Measurements from ENCODE around the gene CEMIP. TPM values are rescaled to one million over a fixed set of nuclear protein-coding genes. Genes with fewer than 3 reads are reported as not detected.

The CEMIP gene
- polyA plus RNA-seq, 3 donors from 2014 or later, result 0.08 TPM; not detected in 2

DNA sequence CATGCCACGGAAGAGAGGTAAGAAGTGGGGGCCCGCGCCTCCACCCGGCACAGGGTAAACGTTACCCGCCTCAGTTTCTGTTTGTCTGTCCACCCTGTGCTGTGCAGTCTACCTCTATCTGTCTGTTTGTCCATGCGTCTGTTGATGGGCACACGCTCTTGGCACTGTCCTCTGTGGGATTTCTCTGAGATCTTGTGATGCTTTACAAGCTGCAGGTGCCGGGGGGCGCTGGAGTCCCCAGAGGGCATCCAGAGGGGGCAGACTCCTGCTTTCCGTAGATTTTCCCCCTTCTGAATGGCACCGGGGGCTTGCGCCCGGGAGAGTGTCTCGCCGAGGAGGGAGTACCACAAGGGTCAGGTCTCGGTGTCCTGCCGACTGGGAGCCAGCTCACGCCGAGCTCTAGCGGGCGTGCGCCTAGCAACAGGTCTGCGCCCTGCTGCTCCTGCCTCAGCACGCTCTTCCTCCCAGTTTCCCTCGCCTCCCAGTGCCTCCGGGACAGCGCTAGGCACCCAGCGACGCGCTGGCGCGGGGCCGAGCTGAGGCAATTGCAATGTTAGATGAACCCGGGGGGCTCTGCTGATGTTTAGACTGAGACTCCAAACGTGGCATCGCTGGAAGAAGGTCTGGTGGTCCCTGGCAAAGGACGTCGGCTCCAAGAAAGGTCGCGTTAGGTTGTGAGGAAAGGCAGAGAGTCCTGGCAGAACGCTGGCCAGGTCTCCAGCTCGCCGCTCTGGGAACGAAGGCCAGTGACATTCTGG lies 667 bp downstream of the CEMIP start:
- Mint-ChIP-seq H3K36me3 (no peaks in the 10 kb centered on the region), H3K4me3 (peak overlapping the region in 3 of 5 donors; percentile 2 to 63 (median 33)), H3K27me3 (ENCODE audit: low read depth in 3 of 3) (peaks cover 6 to 17% (median 10%) of the 10 kb centered on the region in 3 donors), H3K27ac (no peak overlapping the region), H3K4me1 (peaks cover 0 to 1% of the 10 kb centered on the region in 2 donors), H3K9me3 (no peaks in the 10 kb centered on the region)
- no peak for DNase-seq

DNA sequence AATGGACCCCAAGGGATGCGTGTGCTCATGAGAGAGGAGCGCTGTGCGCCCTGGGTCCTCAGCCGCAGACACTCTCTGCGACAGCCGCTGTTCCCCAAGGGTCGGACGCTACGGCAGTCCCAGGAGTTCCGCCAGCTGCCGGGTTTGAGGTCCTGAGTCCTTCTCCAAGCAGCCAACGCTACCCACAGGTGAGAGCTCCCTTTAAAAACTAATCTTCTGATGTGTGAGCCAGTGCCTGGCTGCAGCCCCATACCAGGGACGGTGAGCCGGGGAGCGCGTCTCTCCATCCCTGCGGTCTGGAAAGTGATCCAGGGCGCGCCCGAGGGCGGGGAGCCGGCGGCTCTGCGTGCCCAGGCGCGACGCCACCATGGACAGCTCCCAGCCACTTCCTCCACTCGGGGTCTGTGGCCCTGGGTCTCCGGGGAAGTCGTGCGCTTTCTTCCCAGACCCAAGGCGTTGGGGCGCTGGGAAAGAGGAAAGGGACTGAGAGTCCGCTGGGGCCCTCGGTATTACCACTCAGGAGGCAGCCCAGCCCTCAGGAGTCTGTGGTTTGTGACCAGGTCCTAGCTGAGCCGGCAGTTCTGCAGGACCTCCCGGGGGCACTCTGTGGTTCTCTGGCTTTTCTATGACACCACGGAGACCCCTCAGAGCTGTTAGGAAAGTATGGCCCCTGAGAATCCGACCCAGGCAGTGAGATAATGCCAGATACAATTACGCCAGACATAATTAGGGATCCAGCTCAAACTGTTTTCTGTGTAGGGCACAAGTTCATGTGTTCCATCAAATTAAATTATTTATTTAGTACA lies 1.4 kb downstream of the CEMIP start:
- H3K4me3 Mint-ChIP-seq, result peak overlapping the region in 1 of 5 donors; percentile 6
- H3K27ac Mint-ChIP-seq, result no peak overlapping the region
- peaks cover 0 to 1% of the 10 kb centered on the region in 2 donors for H3K4me1 Mint-ChIP-seq
- H3K36me3 Mint-ChIP-seq, result no peaks in the 10 kb centered on the region
- peaks cover 9 to 17% (median 10%) of the 10 kb centered on the region in 3 donors for H3K27me3 Mint-ChIP-seq (ENCODE audit: low read depth in 3 of 3)
- H3K9me3 Mint-ChIP-seq, result no peaks in the 10 kb centered on the region
- DNase-seq, result no peak

DNA sequence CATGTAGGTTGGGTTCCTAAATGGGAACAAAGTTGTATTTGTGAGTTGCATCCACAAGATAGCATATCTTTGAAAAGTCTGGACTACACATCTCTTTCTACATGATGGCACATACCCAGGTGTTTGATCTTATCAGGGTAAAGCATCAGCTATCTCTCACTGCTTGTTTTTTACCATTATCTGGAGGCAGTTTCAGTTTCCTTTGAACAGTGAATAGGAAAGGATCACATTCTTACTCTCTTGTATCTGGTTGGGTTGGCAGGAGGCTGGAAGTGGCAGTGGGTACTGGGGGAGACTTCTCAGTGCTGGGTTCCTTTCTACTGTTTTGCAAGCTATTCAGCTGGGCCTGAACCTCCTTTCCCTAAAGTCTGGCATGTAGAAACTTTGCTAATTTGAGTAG lies 4.1 kb downstream of the CEMIP start:
- no peak for DNase-seq
- H3K27ac Mint-ChIP-seq, result no peak overlapping the region
- no peaks in the 10 kb centered on the region for H3K36me3 Mint-ChIP-seq
- H3K9me3 Mint-ChIP-seq, result no peaks in the 10 kb centered on the region
- H3K4me3 Mint-ChIP-seq, result no peak overlapping the region
- peaks cover 0 to 1% of the 10 kb centered on the region in 2 donors for H3K4me1 Mint-ChIP-seq
- peaks cover 7 to 10% (median 10%) of the 10 kb centered on the region in 3 donors for H3K27me3 Mint-ChIP-seq (ENCODE audit: low read depth in 3 of 3)

DNA sequence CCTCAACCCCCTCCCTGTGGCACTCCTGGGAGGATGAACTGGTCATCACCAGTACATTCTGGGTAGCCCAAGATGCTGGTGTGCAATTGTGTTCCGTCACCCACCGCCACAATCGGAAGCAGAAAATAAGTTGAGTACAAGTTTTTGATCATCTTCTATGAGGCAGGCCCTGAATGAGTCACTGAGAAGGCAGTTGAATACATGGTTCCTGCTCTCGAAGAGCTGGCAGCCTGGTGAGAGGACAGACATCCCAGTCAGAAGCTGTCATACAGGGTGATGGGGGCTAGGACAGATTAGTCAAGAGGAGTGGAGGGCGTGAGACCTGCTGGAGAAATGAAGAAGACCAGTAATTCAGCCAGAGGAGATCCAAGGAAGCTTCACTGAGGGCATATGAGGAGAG lies 6.2 kb downstream of the CEMIP start:
- DNase-seq, result no peak
- no peaks in the 10 kb centered on the region for H3K36me3 Mint-ChIP-seq
- H3K4me1 Mint-ChIP-seq, result no peaks in the 10 kb centered on the region
- H3K9me3 Mint-ChIP-seq, result no peaks in the 10 kb centered on the region
- no peak overlapping the region for H3K4me3 Mint-ChIP-seq
- H3K27me3 Mint-ChIP-seq (ENCODE audit: low read depth in 3 of 3), result peaks cover 5 to 10% (median 7%) of the 10 kb centered on the region in 3 donors
- H3K27ac Mint-ChIP-seq, result no peak overlapping the region

DNA sequence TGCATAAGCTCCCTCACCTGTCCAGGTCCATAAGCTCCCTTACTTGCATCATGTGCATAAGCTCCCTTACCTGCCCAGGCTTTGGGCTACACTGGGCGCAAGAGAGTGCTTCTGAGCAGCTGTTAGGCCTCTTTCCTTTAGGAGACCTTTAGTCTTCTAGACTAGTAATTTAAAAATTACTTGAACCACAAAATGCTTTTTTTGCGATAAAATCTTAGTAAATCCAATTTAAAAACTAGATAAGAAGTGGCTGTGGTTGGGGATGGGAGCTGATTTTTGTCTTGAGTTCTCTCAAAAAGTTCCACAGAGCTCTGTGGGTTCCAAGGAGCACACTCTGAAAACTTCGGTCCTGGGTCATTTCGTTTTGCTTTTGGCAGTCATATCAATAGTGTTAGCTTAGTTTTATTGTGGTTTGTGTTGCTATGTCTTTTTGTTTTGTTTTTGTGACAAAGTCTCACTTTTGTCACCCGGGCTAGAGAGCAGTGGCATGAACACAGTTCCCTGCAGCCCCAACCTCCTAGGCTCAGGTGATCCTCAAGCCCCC lies 6.7 kb downstream of the CEMIP start:
- Mint-ChIP-seq H3K36me3 (no peaks in the 10 kb centered on the region), H3K27ac (no peak overlapping the region), H3K9me3 (no peaks in the 10 kb centered on the region), H3K4me1 (no peaks in the 10 kb centered on the region), H3K4me3 (no peak overlapping the region), H3K27me3 (ENCODE audit: low read depth in 3 of 3) (peaks cover 4 to 10% (median 7%) of the 10 kb centered on the region in 3 donors)
- DNase-seq, result no peak

DNA sequence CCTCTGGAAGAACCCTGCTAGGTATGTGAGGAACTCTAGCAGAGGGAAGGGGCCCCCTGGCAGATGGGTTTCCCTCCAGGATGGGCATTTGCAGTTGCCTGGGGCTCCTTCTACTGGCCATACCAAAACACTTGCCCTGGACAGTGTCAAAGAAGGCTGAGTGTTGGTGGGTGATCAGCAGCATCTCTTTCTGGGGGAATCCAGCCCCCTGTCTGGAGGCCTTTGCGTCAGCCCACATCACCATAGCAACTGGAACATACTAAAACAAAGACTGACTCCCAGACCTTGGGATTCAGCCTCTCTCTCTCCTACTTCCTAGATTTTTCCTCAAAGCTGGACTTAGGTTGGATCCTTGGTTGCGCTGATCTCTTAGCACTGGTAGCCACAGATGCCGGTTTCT lies 8.1 kb downstream of the CEMIP start:
- Mint-ChIP-seq H3K27ac (no peak overlapping the region), H3K36me3 (no peaks in the 10 kb centered on the region), H3K9me3 (no peaks in the 10 kb centered on the region), H3K4me3 (no peak overlapping the region), H3K4me1 (no peaks in the 10 kb centered on the region), H3K27me3 (ENCODE audit: low read depth in 3 of 3) (peaks cover 4 to 9% (median 4%) of the 10 kb centered on the region in 3 donors)
- no peak for DNase-seq

DNA sequence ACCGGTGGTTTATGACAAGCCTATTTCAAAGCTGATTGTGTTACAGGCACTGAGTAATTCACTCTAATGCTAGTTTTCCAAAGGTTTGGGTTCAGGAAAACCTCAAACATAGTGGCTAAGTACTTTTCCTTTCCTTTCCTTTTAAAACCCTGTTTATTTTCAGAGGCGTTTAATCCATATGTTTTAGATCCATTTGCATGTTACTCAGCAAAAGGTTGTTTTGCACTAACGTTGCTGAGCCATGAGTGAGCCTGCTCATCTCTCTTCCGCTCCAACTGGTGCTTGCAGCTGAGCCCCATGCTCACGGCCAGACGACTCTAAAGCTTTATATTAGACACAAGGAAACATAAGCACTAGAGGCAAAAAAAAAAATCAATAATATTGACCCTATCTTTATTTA lies 9.4 kb downstream of the CEMIP start:
- no peak overlapping the region for H3K4me3 Mint-ChIP-seq
- no peak overlapping the region for H3K27ac Mint-ChIP-seq
- DNase-seq, result no peak
- H3K9me3 Mint-ChIP-seq, result no peaks in the 10 kb centered on the region
- H3K4me1 Mint-ChIP-seq, result no peaks in the 10 kb centered on the region
- peaks cover 4 to 7% (median 4%) of the 10 kb centered on the region in 3 donors for H3K27me3 Mint-ChIP-seq (ENCODE audit: low read depth in 3 of 3)
- no peaks in the 10 kb centered on the region for H3K36me3 Mint-ChIP-seq

DNA sequence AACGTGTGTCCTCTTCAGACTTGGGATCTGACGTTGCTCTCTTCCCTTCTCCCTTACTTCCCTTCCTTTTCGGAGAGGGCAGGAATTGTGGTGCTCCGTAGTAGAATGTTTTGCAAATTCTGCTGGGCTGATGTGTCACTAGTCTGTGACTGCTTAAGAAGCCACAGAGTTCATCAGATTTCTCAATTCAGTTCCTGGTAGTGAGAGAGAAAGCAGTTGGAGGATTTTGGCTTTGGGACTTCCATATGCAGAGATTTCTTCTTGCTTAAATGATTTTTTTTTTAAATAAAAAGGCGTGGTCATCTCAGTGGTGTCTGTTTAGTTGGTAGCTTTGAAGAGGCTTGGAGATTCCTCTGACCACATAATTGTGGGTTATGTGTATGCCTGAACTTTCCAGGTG lies 10.1 kb downstream of the CEMIP start:
- no peak for DNase-seq
- Mint-ChIP-seq H3K4me3 (no peak overlapping the region), H3K27me3 (ENCODE audit: low read depth in 3 of 3) (peaks cover 4 to 6% (median 5%) of the 10 kb centered on the region in 3 donors), H3K4me1 (no peaks in the 10 kb centered on the region), H3K9me3 (no peaks in the 10 kb centered on the region), H3K36me3 (no peaks in the 10 kb centered on the region), H3K27ac (no peak overlapping the region)

DNA sequence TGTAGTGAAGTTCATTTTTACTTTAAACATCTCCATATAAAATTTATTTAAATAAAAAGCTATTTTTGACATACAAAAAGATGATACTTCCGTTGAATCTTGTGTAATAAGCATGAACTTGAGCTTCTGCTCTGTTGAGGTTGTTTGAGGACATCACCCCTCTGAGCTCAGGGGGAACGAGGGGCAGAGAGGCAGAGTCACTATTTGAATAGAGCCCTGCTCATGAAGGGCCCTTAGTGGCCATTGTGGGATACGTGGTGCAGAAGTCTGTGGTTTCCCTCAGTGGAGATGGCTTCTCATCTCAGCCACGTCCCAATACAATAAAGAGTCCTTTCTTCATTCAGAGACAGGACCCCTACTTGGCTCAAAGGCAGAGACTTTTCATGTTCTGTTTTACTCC lies 10.6 kb downstream of the CEMIP start:
- Mint-ChIP-seq H3K9me3 (no peaks in the 10 kb centered on the region), H3K4me3 (no peak overlapping the region), H3K27ac (no peak overlapping the region), H3K27me3 (ENCODE audit: low read depth in 3 of 3) (peaks cover 4 to 7% (median 5%) of the 10 kb centered on the region in 3 donors), H3K36me3 (no peaks in the 10 kb centered on the region), H3K4me1 (no peaks in the 10 kb centered on the region)
- no peak for DNase-seq

DNA sequence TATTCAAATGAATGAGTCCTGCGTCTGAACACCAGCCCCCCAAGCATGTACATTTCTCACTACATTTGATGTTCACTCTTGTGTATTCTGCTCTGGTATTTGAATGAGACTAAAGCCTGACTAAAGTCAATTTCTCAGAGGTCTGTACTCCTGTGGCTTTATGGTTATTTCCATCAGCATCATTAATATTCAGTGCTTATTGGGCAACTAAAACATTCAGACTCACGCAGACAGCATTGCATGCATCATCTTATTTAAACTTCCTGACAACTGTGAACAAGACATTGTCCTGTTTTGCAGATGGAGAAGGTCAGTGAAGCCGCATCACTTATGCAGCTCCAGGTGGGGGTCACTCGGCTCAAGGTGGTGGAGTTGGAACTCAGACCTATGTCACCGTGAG lies 11.1 kb downstream of the CEMIP start:
- peaks cover 4 to 7% (median 5%) of the 10 kb centered on the region in 3 donors for H3K27me3 Mint-ChIP-seq (ENCODE audit: low read depth in 3 of 3)

DNA sequence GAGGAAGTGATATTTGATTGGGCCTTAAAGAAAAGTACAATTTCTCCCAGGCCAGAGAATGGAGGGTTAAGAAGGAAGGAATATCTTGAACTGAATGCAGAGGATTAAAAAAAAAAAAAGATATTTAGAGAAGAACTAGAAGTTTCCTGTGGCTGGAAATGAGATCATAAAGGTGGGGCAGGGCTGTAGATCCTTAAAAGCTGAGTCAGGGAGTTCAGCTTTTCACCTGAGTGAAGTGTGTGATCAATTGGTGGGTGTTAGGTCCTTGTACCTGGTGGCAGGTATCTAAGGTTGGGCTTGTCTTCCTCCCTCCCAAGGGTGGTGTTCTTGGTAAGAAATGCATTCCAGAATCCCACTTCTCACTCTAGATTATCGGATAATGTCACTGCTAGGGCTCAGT lies 11.8 kb downstream of the CEMIP start:
- H3K9me3 Mint-ChIP-seq, result no peaks in the 10 kb centered on the region
- H3K4me1 Mint-ChIP-seq, result no peaks in the 10 kb centered on the region
- no peak overlapping the region for H3K4me3 Mint-ChIP-seq
- H3K27me3 Mint-ChIP-seq (ENCODE audit: low read depth in 3 of 3), result peaks cover 3 to 5% (median 4%) of the 10 kb centered on the region in 3 donors
- no peaks in the 10 kb centered on the region for H3K36me3 Mint-ChIP-seq
- H3K27ac Mint-ChIP-seq, result no peak overlapping the region
- DNase-seq, result no peak

More for the DNA sequence above, 11.1 kb downstream of the CEMIP start:
- no peak overlapping the region for H3K27ac Mint-ChIP-seq
- no peaks in the 10 kb centered on the region for H3K36me3 Mint-ChIP-seq
- no peak for DNase-seq
- H3K4me1 Mint-ChIP-seq, result no peaks in the 10 kb centered on the region
- no peaks in the 10 kb centered on the region for H3K9me3 Mint-ChIP-seq
- H3K4me3 Mint-ChIP-seq, result no peak overlapping the region

DNA sequence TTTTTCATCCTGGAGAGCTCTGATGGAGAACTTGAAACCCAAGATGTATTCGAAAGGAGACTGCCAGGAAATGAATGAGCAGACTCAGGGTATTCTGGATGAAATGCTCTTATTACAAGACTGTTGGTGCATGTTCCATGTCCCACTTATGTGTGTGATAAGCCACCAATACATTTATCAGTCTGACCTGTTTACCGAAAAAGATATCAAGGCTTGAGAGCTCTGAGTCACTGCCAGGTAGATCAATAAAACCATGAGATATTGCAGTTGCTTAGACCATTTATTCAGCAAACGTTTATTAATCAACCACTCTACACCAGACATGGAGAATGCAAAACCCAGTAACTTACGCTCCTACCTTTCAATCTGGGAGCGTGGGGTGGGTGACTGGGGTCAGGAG lies 17.2 kb downstream of the CEMIP start:
- Mint-ChIP-seq H3K27ac (no peak overlapping the region), H3K4me3 (no peak overlapping the region), H3K27me3 (ENCODE audit: low read depth in 3 of 3) (peaks cover 3 to 5% (median 5%) of the 10 kb centered on the region in 3 donors), H3K36me3 (no peaks in the 10 kb centered on the region), H3K4me1 (no peaks in the 10 kb centered on the region), H3K9me3 (no peaks in the 10 kb centered on the region)
- DNase-seq, result no peak

DNA sequence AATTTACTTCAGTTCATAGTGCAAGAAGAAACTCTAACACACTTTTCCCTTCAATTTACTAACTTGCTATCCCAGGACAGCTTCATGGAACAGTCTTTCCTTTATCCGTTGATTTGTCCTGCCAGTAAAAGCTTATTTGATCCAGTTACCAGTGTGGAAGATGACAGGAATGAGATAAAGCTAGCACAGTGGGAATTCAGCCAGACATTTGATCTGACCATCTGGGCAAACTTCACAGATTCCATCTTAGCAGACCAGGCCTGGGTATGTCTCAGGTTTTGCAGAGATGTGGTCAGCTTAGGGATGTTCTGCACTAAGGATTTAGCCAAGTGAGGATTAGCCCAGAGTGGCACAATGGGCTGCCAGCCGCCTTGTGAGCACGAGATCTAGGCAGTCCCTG lies 19.7 kb downstream of the CEMIP start:
- Mint-ChIP-seq H3K27ac (no peak overlapping the region), H3K9me3 (no peaks in the 10 kb centered on the region), H3K4me3 (no peak overlapping the region), H3K27me3 (ENCODE audit: low read depth in 3 of 3) (peaks cover 0 to 5% (median 3%) of the 10 kb centered on the region in 3 donors), H3K4me1 (no peaks in the 10 kb centered on the region), H3K36me3 (no peaks in the 10 kb centered on the region)
- DNase-seq, result no peak

DNA sequence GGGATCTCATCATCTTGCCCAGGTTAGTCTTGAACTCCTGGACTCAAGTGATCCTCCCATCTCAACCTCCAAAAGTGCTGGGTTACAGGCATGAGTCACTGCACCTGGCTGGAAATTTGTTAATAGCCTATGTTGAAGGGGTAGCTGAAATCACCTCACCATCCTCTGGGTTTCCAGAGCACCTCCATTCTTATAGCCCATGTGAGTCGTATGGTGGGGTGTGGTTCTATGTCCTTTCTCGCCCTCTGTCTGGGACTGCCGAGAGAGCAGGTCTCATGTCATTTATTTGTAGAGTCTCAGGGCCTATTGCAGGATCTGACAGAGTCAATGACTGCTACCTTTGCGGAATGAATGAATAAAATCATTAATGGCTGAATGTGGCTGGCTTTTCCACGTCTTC lies 20.9 kb downstream of the CEMIP start:
- Mint-ChIP-seq H3K9me3 (no peaks in the 10 kb centered on the region), H3K36me3 (no peaks in the 10 kb centered on the region), H3K4me1 (no peaks in the 10 kb centered on the region), H3K4me3 (no peak overlapping the region), H3K27ac (no peak overlapping the region), H3K27me3 (ENCODE audit: low read depth in 3 of 3) (peaks cover 0 to 7% (median 3%) of the 10 kb centered on the region in 3 donors)
- DNase-seq, result no peak

All from immature natural killer cell (primary cell).